Measurements from ENCODE around the gene APBB2.

DNA sequence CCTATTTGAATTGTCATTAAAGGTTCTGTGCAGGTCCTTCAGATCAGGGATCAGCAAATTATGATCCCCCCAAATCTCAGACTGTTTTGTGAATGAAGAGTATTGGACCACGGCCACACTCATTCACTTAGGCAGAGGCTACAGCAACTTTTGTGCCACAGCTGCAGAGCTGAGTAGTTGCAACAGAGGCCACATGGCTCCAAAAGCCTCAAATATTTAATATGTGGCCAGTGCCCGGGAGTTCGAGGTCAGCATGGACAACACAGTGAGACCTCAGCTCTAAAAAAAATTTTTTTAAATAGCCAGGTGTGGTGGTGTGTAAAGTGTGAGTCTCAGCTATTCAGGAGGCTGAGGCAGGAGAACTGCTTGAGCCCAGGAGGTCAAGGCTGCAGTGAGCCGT lies 363.8 kb downstream of the APBB2 start:
- TF ChIP-seq POLR2A (IDR thresholded peaks at IDR 0.05) (no peak), POLR2AphosphoS5 (IDR thresholded peaks at IDR 0.05) (no peak)
- TF ChIP-seq, protein P1, sequence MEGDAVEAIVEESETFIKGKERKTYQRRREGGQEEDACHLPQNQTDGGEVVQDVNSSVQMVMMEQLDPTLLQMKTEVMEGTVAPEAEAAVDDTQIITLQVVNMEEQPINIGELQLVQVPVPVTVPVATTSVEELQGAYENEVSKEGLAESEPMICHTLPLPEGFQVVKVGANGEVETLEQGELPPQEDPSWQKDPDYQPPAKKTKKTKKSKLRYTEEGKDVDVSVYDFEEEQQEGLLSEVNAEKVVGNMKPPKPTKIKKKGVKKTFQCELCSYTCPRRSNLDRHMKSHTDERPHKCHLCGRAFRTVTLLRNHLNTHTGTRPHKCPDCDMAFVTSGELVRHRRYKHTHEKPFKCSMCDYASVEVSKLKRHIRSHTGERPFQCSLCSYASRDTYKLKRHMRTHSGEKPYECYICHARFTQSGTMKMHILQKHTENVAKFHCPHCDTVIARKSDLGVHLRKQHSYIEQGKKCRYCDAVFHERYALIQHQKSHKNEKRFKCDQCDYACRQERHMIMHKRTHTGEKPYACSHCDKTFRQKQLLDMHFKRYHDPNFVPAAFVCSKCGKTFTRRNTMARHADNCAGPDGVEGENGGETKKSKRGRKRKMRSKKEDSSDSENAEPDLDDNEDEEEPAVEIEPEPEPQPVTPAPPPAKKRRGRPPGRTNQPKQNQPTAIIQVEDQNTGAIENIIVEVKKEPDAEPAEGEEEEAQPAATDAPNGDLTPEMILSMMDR (IDR thresholded peaks at IDR 0.05) = no peak

All from prostate gland (tissue), 2 donors.